A549 (cell line): ENCODE data around the gene TLE1.

Experiments used
- BHLHE40 ChIP-seq: IDR thresholded peaks from 2 replicates; pipeline ENCODE4 v1.6.1; 2012; ENCODE audit warnings: low read depth, low read length, inconsistent platforms
- EP300 ChIP-seq, 2 experiments: fragments of >200 bp; sonication (Bioruptor Twin); formaldehyde crosslinking; IDR thresholded peaks; 2 replicates in 1 of 2; 3 replicates in 1 of 2; pipeline ENCODE4 v1.6.1; 2016 to 2017
- FOSL2 ChIP-seq, 2 experiments: fragments of 450-650 bp in 1 of 2; fragments of >200 bp in 1 of 2; sonication (Bioruptor Twin) in 1 of 2; formaldehyde crosslinking; IDR thresholded peaks; 2 replicates each; pipeline versions ENCODE4 v1.5.0 to v1.6.1; 2016 to 2020; ENCODE audit warnings: mild to moderate bottlenecking in 1 of 2, moderate library complexity in 1 of 2
- KDM1A ChIP-seq: fragments of 200-600 bp; sonication (generic); IDR thresholded peaks from 2 replicates; pipeline ENCODE4 v1.6.1; 2016; ENCODE audit warnings: low read depth, mild to moderate bottlenecking
- MAZ ChIP-seq: fragments of 150-350 bp; IDR thresholded peaks from 2 replicates; pipeline ENCODE4 v1.6.1; 2014; ENCODE audit warnings: antibody characterized with exemption, low read depth, low read length, borderline replicate concordance
- NFE2L2 ChIP-seq: fragments of 150-350 bp; conservative IDR thresholded peaks from 2 replicates; pipeline ENCODE4 v1.6.1; 2014; ENCODE audit warnings: low read length
- POLR2A ChIP-seq: IDR thresholded peaks from 2 replicates; pipeline ENCODE4 v1.6.1; 2012; ENCODE audit warnings: mild to moderate bottlenecking, low read length
- RFX5 ChIP-seq: fragments of 450-650 bp; IDR thresholded peaks from 2 replicates; pipeline ENCODE4 v1.7.1; 2014; ENCODE audit warnings: antibody characterized with exemption, mild to moderate bottlenecking, moderate library complexity
- TF ChIP-seq, protein P1 (sequence below): fragments of >200 bp; sonication (Bioruptor Twin); formaldehyde crosslinking; IDR thresholded peaks from 3 replicates; pipeline ENCODE4 v1.5.1; 2016

DNA sequence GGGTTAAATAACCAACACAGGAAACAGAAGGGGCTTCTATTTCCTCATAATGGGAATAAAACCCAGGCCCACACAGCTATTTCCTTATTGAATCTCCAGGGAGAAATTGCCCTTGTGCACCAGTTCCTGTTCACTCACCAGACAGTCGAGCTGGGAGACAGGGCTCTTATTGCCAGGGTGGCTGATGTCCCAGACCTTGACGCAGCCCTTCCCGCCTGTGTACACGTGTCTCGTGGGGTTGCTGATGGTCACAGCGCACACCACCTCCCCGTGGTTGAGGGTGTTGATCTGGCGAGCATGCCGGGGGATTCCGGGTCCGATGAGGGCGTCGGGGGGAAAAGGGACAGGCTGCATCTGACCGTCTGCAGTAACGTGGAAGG lies 96.5 kb downstream of the TLE1 start:
- TF ChIP-seq BHLHE40 (no peak), RFX5 (no peak), POLR2A (no peak), KDM1A (no peak), EP300 (IDR thresholded peaks at IDR 0.05) (no peak), FOSL2 (IDR thresholded peaks at IDR 0.05) (no peak), FOSL2 (CRISPR knock-in tag; IDR thresholded peaks at IDR 0.05) (no peak), NFE2L2 (no peak), MAZ (no peak)
- TF ChIP-seq, protein P1, sequence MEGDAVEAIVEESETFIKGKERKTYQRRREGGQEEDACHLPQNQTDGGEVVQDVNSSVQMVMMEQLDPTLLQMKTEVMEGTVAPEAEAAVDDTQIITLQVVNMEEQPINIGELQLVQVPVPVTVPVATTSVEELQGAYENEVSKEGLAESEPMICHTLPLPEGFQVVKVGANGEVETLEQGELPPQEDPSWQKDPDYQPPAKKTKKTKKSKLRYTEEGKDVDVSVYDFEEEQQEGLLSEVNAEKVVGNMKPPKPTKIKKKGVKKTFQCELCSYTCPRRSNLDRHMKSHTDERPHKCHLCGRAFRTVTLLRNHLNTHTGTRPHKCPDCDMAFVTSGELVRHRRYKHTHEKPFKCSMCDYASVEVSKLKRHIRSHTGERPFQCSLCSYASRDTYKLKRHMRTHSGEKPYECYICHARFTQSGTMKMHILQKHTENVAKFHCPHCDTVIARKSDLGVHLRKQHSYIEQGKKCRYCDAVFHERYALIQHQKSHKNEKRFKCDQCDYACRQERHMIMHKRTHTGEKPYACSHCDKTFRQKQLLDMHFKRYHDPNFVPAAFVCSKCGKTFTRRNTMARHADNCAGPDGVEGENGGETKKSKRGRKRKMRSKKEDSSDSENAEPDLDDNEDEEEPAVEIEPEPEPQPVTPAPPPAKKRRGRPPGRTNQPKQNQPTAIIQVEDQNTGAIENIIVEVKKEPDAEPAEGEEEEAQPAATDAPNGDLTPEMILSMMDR = no peak
